ENCODE data around the gene HEBP1. TPM values are rescaled to one million over a fixed set of nuclear protein-coding genes. Genes with fewer than 3 reads are reported as not detected.

Gene HEBP1
- total RNA-seq, 1 experiment from 2014 or later = 22.2 TPM

DNA sequence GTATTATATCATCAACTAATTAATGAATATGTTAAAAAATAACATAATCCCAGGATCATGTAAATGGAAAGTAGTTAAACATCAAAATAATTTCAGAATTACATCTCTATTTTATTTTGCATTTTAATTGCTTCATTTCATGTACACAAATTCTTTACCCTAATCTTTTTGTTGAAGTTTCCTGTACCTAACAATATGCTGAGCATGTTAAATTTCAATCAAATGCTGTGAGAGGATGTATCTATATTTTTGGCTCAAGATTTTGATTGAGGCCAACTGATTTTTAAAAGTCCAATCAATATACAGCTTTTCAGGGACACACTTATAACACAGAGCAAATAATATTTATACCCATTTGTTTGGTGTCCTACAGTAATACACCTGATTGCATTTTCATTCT is 54.5 kb downstream of the HEBP1 start:
- no peak overlapping the region for H4K8ac ChIP-seq (replicated peaks; ENCODE audit: insufficient read length, low read depth, low read length)
- no peaks in the 10 kb centered on the region for H3K9me3 ChIP-seq (ENCODE audit: control insufficient read depth, low read depth, low read length)

More for the DNA sequence above, 54.5 kb downstream of the HEBP1 start:
- no peak overlapping the region for H3K56ac ChIP-seq (ENCODE audit: insufficient read length, low read depth, low read length)
- no peak overlapping the region for H2AK5ac ChIP-seq (ENCODE audit: insufficient read length, low read length)
- Mint-ChIP-seq H3K27ac (no peak overlapping the region), H3K4me3 (no peak overlapping the region), H3K4me1 (no peaks in the 10 kb centered on the region), H3K9me3 (no peaks in the 10 kb centered on the region), H3K36me3 (ENCODE audit: insufficient read depth in 1 of 3, low read depth in 3 of 3) (peaks cover 0 to 10% (median 0%) of the 10 kb centered on the region in 3 experiments; a peak in 2 of 7 replicates), H3K27me3 (ENCODE audit: low read depth) (peaks cover 2% of the 10 kb centered on the region; the same call in 1 of the 2 replicates)
- no peak overlapping the region for H4K5ac ChIP-seq (ENCODE audit: insufficient read length, low read depth, low read length)
- no peaks in the 10 kb centered on the region for H3K4me1 ChIP-seq (ENCODE audit: insufficient read depth, low read length)
- H2BK15ac ChIP-seq (ENCODE audit: low read depth, low read length) = no peak overlapping the region
- no peak overlapping the region for H3T11ph ChIP-seq (ENCODE audit: low read length)
- no peak overlapping the region for H3K27ac ChIP-seq (ENCODE audit: insufficient read length, low read depth, low read length)
- no peak for DNase-seq
- H3K27me3 ChIP-seq (ENCODE audit: insufficient read depth, low read length) = no peaks in the 10 kb centered on the region
- H2BK20ac ChIP-seq (ENCODE audit: low read depth, low read length, poor library complexity, severe bottlenecking) = no peak overlapping the region
- no peak overlapping the region for H3K9ac ChIP-seq (ENCODE audit: extremely low read depth, insufficient read length, low read length)
- TF ChIP-seq, protein P1, sequence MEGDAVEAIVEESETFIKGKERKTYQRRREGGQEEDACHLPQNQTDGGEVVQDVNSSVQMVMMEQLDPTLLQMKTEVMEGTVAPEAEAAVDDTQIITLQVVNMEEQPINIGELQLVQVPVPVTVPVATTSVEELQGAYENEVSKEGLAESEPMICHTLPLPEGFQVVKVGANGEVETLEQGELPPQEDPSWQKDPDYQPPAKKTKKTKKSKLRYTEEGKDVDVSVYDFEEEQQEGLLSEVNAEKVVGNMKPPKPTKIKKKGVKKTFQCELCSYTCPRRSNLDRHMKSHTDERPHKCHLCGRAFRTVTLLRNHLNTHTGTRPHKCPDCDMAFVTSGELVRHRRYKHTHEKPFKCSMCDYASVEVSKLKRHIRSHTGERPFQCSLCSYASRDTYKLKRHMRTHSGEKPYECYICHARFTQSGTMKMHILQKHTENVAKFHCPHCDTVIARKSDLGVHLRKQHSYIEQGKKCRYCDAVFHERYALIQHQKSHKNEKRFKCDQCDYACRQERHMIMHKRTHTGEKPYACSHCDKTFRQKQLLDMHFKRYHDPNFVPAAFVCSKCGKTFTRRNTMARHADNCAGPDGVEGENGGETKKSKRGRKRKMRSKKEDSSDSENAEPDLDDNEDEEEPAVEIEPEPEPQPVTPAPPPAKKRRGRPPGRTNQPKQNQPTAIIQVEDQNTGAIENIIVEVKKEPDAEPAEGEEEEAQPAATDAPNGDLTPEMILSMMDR (conservative IDR thresholded peaks at IDR 0.05) = no peak
- no peaks in the 10 kb centered on the region for H3K23me2 ChIP-seq (ENCODE audit: insufficient read length, low read depth, low read length, poor library complexity, severe bottlenecking)
- H2AFZ ChIP-seq (ENCODE audit: low read length) = no peak overlapping the region
- H3K23ac ChIP-seq (ENCODE audit: insufficient read length, low read depth, low read length) = no peak overlapping the region
- no peak overlapping the region for H3K18ac ChIP-seq (ENCODE audit: insufficient read length, low read depth, low read length)
- H3K79me1 ChIP-seq (ENCODE audit: insufficient read depth, low read depth, low read length, poor library complexity, severe bottlenecking) = no peaks in the 10 kb centered on the region
- no peak overlapping the region for H2BK5ac ChIP-seq (ENCODE audit: insufficient read length, low read length)
- H3K4ac ChIP-seq (ENCODE audit: low read depth, low read length) = no peak overlapping the region
- H4K20me1 ChIP-seq (ENCODE audit: control insufficient read depth, insufficient read depth, insufficient read length) = no peaks in the 10 kb centered on the region
- no peak overlapping the region for H3K14ac ChIP-seq (ENCODE audit: insufficient read depth, low read length)
- no peak overlapping the region for H2BK120ac ChIP-seq (ENCODE audit: low read depth, low read length, poor library complexity, severe bottlenecking)
- no peak overlapping the region for H3K4me2 ChIP-seq (ENCODE audit: insufficient read depth, insufficient read length, low read length)
- no peaks in the 10 kb centered on the region for H3K79me2 ChIP-seq (ENCODE audit: insufficient read depth, low read length)
- no peak overlapping the region for H2BK12ac ChIP-seq (ENCODE audit: insufficient read length, low read depth, low read length)
- no peak overlapping the region for H4K91ac ChIP-seq (ENCODE audit: insufficient read length, low read depth, low read length)

All from H9 (cell line).